Stimulated activated CD8-positive, alpha-beta memory T cell treated with anti-CD3 and anti-CD28 coated beads, Interleukin-12 subunit alpha, Interleukin-12 subunit beta, amount 100 ng/mL, for 24 hours (primary cell): ENCODE data around the gene FRMD4A.
"Not testable (repeated sequence)": the region's sequence is repeated elsewhere in the genome, so short reads cannot be mapped to it uniquely, and the experiment has no call there.

Experiments
- DNase-seq: peaks from one replicate; pipeline ENCODE4 v3.0.0-alpha.2; 2020; ENCODE audit errors: extremely low read depth

The FRMD4A gene

DNA sequence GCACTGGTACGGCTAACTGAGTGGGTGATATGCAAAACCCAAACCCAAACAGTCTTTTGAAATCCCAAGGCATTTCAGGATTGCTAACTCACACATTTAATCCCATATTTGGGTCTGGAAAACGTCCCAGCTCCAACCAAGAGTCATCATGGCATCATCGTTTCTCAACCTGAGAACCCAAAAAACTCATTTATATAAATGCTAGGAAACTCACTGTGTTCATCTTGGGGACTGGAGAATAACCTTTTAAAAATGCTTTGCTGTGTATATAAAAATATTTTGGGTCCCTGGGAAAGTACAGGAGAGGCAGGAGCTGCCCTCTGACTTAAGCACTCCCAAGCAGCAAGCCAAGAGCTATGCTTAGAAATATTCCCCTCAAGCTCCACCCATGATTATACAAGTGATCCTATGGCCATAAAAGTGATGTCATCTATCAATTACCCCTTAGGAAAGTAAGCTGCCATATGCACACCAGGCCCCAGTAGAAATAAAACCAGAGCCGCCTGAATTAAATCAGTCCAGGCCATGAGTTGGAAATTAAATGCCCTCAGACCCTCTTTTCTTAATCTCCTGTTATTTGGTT lies 352.1 kb downstream of the FRMD4A start:
- no peak for DNase-seq

DNA sequence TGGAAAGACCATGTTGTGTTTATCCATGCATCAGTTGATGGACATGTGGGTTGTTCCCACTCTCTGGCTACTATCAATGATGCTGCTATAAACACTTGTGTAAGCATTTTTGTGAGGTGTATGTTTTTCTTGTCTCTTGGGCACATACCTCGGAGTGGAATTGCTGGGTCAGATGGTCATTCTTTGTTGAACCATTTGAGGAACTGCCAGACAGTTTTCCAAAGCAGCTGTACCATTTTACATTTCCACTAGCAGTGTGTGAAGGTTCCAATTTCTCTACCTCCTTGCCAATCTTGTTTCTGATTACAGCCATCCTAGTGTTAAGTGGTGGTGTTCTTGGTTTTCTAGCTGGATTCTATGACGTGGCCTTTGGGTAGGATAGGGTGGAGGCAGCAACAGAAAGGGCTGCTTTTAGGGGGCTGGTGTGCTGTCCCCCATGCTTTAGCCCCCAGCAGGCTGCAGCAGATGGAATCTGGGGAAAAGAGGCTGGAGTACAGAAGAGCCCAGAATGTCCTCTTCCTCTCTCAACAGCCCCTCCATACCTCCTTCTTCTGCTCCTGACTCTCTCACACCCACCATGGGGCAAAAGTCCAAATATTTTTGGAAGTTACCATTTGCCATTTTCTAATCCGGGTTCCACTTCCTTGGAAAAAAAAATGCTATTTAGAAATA lies 352.7 kb downstream of the FRMD4A start:
- DNase-seq = no peak

DNA sequence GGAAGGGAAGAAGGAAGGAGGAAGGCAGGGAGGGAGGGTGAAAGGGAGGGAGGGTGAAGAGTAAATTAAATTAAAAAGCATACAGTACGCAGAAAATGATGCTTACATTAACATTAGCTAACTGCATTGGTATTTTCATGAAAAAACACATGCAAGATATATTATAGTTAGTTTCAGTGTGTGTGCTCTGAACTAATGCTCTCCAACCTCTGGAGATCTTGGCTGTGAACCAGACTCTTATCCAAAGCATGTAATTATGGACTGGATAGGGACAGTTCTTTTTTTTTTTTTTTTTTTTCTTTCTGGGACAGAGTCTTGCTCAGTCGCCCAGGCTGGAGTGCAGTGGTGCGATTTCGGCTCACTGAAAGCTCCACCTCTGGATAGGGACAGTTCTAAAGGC lies 357.0 kb downstream of the FRMD4A start:
- no peak for DNase-seq

DNA sequence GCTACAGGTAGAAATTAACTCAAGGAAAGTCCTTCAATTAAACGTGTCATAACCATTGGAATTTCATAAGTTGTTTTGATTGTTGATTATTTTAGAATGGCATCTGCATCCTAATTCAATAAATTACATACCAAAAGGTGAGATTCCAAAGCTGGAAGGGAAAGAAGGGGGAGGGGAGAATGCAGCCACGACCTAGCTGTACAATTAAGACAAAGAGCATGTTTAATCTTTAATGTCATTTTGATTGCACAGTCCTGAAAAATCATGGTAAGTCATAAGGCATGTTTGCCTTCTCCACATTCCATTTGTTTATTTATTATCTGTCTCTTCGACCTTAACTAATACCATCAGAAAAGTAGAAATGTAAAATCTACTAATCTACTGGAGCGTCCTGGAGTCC lies 358.1 kb downstream of the FRMD4A start:
- no peak for DNase-seq

DNA sequence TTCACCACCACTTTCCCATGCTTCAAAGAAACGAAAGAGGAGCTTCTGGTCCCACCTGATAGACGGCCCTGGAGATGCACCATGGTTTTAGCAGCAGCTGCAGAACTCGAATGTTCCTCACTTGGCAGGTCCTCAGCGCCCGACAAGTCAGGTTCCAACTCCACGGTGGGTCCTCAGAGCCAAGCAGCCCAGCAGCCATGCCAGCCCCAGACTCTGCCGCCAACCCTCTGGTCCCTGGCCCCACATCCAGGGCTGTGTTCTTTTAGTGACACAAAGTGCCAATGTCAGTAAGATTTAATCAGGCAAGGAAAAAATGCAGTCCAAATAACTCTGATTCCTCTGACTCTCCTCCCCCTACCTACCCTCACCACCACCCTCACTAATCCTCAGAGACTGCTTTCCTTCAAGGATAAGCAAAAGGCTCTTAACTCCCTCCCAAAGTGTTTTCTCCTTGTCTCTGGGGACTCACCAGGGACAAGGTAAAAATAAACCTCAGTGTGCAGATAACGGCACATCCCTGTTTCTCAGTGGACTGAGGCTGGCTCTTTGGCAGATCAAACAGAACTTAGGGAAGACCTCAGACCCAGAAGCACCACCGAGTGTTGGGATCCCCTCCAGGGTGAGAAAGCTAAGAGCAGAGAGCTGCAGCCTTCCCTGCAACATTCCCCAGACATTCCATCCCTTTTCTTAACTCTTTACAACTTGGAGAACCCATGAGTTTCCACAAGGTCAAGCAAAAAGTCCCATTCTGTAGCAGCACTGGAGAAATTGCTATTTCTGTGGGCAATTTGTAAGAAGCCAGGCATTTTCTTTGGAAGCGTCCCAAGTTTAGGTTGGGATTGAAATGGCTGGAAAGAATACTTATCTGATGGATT lies 358.9 kb downstream of the FRMD4A start:
- DNase-seq = no peak

DNA sequence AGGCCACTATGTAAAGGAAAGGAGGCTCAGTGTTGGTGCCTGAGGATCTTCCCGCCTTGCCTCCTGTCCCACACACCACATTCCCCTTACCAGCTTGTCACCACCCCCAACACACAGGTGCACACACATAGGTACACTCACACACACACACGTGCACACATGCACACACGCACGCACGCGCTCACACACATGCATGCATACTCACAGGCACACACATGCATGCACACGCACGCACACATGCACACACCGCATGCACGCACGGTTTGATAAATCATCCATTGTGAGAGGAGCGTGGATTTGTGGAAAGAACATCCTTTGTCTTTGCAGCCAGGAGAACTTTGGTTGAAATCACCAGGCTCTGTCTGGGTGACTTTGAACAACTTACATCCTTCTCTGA lies 359.8 kb downstream of the FRMD4A start:
- no peak for DNase-seq

DNA sequence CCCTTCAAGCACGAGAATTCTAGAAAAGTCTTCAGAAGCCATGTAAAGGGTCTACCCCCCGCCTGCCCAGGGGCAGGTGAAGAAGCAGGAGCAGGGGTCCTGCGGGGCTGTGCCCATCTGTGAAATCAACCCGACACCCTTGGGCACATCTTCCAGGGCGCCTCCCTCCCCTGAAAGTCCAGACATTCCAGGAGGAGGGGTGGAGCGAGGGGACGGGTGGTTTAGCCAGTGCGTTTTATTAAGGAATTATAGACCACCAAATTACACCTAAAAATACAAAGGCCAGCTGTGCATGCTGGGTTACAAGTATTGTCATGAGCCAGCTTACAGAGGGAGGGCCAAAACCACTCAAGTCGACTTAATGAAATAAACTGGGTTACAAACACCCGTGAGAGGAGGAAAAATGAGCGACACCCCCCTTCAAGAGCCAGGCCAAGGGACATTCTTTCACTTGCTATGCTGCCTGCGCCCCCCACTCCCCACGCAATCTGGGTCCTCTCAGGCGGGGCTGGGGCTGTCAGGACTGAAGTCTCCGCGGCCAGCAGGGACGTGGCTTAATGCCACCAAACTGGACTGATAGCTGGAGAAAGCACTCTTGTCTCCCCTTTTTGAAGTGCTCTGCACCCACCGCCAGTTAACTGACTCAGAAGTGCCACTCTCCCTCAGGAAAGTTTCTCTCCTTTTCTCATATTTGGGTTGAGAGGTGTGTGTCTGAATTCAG lies 360.3 kb downstream of the FRMD4A start:
- DNase-seq = no peak

DNA sequence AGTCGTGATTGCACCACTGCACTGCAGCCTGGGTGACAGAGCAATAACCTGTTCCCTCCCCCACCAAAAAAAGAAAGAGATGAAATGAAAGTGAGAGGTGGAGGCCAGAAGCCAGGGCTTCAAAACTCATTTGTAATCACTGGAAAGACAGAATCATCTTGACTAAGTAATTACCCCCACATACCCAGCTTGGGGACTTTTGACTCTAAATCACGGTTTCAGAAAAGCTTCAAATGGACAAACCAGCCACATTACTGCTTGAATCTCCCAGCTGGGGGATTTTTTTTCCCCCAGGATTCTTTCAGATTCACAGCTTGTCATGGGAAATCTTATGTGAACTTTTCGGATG lies 361.0 kb downstream of the FRMD4A start:
- DNase-seq = no peak

DNA sequence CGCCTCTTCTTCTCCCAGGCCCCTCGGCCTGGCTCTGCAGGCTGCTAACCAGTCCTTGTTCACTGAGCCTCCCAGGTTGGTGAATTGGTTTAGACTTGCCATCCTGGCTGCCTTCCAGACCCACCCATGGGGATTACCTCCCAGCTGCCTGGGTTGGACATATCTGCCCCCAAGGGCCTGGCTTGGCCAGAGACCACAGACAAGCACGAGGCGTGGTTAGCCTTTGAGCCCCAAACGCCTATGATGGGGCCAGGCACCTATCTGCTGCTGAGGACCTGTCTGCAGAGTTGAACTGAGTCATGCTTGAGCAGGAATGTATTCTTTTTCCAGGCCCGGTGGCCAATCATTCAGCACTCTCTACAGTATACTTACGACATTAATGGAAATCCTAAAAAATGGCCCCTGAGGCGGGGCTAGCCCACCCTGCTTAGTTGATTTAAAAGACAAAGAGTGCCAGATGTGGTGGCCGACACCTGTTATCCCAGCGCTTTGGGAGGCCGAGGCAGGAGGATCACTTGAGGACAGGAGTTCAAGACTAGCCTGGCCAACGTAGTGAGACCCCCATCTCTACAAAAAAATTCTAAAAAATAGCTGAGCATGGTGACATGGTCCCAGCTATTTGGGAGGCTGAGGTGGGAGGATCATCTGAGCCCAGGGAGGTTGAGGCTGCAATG lies 361.5 kb downstream of the FRMD4A start:
- no peak for DNase-seq

DNA sequence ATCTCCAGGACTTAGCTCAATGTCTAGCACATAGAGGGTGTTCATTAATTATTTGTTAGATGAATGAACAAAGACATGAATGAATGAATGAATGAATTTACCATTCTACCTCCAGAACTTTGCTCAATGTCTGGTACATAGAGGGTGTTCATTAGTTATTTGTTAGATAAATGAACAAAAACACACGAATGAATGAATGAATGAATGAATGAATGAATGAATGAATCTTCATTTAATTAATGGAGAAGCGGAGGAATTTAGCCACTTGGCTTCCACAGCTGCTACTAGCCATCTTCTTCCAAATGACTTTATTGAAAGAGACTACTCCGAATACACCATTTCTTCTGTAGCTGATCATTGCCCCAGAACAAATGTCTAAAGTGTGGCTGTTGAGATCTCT lies 368.9 kb downstream of the FRMD4A start:
- DNase-seq = no peak

DNA sequence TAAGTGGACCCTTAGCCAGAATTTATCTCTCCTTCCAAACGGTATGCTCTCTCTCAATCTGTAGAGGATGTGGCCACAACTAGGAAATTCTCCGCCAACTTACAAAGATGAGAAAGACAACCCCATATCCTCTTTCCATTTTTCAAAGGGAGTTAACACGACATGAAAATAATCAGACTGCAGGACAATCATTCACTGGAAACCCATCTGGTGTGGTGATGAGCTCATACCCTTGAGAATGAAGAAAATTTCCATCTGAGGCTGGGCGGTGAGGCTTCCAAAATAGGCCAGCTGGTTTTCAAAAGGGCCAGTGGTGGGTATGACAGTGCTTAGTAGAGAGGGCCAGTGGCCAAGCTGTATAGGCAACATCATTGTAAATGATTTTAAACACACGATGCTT lies 369.6 kb downstream of the FRMD4A start:
- no peak for DNase-seq

DNA sequence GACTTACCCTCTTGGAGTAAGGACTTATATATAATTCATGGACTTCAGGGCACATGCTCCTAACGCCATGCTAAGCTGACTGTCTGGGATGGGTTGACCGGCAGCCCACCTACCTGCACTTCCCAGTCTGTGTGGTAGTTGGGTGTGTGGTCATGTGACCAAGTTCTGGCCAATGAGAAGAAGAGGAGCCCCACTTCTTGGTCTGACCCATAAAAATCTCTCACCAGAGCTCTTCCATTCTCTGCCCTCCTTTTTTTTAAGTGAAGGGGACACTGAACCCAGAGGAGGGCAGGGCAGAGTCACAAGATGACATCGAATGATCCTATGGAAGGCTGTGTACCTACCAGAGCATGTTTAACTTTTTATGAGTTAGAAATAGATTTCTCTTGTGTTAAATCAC lies 370.1 kb downstream of the FRMD4A start:
- no peak for DNase-seq

DNA sequence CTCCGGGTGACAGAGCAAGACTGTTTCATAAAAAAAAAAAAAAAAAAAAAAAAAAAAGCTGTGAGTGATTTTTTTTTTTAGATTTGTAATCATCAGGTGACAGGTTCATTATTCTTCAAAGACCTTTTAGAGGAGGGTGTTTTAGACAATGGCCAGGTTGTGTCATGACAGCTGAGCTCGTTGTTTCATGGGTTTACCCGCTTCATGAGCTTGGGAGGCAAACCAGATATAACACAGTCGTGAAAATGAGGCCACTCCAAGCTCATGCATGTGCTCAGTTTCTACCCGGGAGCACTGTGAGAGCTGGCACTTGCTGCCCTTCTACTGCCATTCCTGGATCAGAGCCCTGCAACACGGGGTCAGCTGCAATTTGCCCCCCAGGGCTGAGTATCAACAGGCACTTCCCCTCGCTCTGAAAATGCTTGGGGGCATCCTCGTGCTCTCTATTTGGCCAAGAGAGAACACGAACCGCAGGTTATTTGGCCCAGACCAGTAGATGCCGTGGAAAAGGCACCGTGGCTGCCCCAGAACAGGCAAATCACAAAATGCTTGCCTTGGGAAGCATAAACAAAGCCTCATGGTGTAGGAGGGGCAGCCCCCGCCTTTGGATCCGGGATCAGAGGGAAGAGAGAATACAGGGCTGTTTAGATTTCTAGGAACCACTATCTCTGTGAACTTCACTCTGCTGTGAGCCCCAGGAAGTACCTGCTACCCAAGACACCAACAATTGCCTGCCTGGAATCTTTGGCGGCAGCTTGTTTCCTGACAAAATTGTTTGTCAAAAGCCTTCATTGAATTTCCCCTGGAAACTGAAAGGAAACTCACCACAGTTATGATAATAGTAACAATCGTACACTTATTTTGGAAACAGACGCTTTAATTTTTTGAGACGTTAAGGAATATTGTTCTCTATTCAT lies 371.0 kb downstream of the FRMD4A start:
- no peak for DNase-seq

DNA sequence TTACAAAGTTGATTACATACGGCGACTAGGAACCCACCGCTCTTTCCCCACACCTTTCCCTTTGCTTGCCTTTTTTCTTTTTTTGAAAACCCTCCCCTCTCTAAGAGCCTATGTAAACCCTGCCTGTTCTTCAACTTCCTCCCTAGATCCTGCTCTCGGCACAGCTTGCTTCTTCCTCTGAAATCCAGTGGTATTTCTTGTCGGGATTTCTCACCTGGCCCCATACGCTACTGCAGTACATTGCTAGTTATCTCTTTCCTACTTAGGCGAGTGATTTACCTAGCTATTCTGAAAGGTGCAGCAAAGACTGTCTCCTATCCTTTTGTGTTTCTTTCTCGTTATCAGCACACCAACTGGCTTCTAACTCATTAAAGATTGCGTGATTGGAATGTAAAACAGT lies 372.9 kb downstream of the FRMD4A start:
- no peak for DNase-seq

DNA sequence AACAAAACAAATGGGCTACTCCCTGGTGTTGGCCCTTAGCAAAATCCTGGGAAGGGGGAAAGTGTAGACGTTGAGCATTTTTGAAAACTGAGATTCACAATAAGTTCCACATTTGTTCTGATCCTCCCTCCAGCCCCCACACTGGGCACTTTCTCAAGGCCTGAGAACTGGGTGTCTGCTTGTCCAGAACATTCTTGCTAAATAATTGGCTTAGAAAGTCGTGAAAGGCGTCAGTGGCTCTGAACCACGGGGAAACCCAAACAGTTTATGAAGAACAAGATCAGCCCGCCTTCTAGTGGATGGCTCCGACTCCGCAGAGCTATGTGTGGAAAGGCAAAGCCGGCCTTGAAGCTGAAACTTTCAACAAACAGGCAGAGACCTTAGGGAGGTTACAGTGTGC lies 373.9 kb downstream of the FRMD4A start:
- DNase-seq = no peak

DNA sequence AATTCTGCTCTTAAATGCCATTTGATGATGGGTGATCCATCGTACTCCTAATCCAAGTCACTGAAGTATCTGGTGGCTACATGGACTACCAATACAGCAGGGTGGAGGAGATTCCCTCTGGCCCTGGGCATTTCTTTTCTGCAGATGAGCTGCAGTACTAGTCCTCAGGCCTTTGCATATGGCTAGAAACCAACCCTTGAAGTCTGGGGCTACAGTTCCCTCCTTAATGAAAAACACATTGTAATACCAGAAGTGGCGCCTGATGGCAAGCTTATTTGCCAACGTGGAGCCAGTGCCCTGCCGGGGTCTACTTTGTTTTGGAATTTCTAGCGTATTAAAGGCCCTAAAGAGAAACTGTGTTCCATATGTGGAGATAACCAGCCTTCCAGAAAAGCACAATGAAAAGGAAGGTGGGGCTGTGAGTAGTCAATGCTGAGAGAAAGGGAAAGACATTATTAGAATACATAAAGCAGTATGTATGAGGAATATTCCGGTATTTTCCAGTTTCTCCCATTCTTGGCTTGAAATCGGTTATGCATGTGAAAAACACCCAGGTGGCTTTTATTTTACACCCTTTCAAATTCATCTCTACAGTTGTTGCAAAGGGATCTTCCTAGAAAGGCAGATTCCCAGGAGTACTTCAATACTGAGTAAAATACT lies 375.2 kb downstream of the FRMD4A start:
- no peak for DNase-seq

DNA sequence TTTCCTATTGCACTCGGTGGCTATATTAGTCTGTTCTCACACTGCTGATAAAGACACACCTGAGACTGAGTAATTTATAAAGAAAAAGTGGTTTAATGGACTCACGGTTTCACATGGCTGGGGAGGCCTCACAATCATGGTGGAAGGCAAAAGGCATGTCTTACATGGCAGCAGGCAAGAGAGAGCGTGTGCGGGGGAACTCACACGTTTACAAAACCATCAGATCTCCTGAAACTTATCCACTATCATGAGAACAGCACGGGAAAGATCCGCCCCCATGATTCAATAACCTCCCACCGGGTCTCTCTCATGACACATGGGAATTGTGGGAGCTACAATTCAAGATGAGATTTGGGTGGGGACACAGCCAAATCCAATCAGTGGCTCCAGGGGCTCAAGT lies 376.5 kb downstream of the FRMD4A start:
- not testable (repeated sequence) for DNase-seq

DNA sequence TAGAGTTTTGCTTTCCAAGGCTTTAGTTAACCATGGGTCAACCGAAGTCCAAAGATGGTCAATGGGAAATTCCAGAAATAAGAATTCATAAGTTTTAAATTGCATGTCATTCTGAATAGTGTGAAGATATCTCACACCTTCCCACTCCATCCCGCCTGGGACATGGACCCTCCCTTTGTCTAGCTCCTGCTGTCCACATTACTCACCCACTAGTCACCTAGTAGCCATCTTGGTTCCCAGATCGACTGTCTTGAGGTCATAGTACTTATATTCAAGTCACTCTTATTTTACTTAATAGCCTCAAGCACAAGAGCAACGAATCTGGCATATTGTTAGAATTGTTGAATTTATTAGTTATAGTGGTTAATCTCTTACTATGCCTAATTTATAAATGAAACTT lies 377.4 kb downstream of the FRMD4A start:
- DNase-seq = no peak

DNA sequence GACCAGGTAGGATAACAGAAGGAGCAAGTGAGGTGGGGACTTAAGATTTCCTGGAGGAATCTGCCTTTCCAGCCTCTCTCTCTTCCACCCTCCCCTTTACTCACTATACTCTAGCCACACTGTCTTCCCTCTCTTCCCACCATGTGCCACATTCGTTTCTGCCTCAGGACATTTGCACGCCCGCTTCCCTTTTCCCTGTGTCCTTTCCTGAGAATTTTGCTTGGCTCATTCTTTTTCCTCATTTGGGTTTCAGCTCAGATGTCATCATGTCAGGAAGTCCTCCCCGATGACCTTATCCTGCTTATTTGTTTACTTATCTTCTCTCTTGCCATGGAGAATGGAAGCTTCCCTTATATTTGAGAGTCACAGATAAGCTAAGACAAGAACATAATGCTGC lies 380.2 kb downstream of the FRMD4A start:
- no peak for DNase-seq

DNA sequence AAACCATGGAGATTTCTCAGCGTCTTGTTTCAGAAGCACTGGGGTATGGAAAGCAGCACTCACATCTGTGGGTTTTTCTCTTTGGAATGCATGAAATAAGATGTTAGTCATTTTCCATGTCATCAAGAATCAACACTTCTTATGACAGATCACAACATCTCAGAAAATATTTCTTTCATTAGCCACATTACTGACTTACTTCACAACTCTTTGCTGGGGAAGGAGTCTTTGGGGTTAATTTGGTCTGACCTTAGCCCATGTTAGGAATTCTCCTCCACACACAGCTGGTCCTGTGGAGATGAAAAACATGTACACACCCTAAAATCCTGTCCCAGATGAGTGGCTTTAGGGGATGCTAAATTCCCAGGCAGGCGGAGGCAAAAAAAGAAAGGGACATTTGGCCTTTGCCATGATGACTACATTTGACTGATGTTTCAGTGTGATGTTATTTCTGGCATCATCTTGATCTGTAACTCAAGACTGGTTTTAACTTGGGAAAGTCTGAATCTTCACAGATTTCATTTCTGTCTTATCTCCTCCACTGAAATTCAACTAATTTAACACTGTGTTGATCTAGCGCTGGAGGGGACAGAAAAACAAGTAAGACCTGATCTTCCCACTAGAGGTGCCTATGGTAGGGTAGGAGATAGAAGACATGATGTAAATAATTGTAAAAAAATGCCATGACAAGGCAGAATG lies 380.7 kb downstream of the FRMD4A start:
- DNase-seq = no peak
